CD4-positive, alpha-beta T cell treated with Interleukin-12 subunit alpha and Interleukin-12 subunit beta, for 1 hour (primary cell): ENCODE data around the gene ETV2.
"Not testable (repeated sequence)": the region's sequence is repeated elsewhere in the genome, so short reads cannot be mapped to it uniquely, and the experiment has no call there.

Experiments
- DNase-seq: peaks from one replicate; pipeline ENCODE4 v3.0.0-alpha.2; 2020

The ETV2 gene

GRCh38 chr19:35661995-35662340, 20.4 kb downstream of the ETV2 start:
- no peak for DNase-seq

- DNase-seq: no peak
Measured at GRCh38 chr19:35663981-35664380, 22.4 kb downstream of the ETV2 start.

DNA sequence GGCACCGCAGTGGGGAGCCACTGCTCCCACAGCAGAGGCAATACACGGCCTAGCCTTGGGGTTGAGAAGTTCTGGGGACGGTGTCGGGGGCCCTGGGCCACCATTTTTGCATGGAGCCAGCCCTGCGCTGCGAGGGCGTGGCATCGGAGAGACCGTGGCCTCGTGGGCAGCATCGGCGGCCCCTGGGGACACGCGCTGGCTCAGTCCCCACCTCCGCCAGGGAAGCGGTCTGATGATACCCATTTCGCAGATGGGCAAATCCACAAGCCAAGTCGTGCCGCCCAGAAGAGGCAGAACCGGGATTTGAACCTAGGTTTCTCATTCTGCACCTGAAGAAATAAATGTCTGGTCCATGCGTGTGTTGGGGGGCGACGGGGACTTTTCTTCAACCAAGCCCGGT, 23.6 kb downstream of the ETV2 start:
- DNase-seq: no peak

DNA sequence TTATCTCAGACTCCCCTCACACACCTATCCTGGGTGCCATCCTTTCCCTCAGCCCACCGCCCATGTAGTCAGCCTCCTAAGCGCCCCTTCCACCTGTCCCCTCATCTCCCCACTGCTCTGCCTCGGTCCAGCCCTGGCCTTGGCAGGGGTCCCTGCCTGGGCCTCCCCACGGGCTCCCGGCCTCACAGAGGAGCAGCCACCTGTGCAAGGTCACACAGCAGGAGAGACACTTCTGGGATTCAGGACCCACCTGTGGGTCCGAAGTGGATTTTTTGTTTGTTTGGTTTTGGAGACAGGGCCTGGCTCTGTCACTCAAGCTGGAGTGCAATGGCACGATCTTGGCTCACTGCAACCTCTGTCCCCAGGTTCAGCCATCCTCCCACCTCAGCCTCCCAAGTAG, 24.1 kb downstream of the ETV2 start:
- no peak for DNase-seq

GRCh38 chr19:35666251-35666913, 24.8 kb downstream of the ETV2 start, which contains the start of gene UPK1A:
UPK1A (plus strand) TSS chr19:35666517; CDS start chr19:35666813, 296 bp downstream.
- no peak for DNase-seq

GRCh38 chr19:35669566-35669965, 28.0 kb downstream of the ETV2 start:
- DNase-seq: no peak

- DNase-seq: no peak
Measured at GRCh38 chr19:35669974-35670373, 28.4 kb downstream of the ETV2 start.

- no peak for DNase-seq
Measured at GRCh38 chr19:35670686-35671085, 29.1 kb downstream of the ETV2 start.

DNA sequence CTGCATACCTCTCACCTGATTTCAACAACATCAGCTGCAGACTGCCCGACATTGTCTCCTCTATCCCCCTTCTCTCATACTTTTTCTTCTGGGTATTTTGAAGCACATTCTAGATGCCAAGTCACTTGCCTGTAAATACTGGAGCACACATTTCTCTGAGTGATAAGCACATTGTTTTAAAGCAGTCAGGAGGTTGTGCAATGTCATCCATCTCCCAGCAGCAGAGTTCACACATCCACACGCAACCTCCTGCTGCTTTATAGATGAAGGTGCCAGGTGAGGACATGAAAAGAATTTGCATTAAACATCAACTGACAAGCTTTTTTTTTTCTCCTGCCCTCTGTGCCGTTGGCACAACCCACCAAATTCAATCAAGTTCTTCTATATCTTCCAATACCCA, 30.3 kb downstream of the ETV2 start:
- no peak for DNase-seq

GRCh38 chr19:35673121-35673804, 31.7 kb downstream of the ETV2 start:
- DNase-seq: peak; percentile 49

DNA sequence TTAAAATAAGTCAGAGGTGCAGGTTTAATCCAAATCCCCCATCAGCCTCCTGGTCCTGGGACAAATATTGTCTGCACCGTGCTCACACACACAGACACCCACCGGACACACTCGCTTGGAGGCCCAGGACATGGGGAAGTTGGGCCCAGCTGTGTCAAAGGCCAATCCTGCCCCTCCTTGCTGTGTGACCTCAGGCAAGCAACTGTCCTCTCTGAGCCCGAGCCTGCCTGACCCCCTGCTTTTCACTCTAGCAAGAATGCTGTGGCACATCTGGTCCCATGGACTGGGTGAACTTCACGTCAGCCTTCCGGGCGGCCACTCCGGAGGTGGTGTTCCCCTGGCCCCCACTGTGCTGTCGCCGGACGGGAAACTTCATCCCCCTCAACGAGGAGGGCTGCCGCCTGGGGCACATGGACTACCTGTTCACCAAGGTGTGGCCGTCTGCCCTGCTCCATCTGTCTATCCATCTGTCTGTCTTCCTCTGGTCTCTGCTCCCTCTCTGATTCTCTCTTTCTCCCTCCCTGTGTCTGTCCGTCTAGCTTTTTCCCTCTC, 34.1 kb downstream of the ETV2 start:
- no peak for DNase-seq

DNA sequence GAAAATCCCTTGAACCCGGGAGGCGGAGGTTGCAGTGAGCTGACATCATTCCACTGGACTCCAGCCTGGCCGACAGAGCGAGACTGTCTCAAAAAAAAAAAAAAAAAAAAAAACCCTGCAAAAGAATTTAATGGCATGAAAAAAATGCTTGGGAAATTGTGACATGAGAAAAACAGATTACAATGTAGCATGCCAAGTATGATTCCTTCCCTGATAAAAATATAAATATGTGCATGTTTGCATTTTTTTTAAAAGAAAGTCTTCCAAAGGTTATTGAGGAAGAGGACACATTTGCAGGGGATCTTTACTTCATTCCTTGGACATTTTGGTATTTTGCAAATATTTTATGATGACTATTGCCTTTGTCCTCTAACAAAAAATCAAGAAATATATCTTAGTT, 48.3 kb downstream of the ETV2 start:
- DNase-seq: no peak

DNA sequence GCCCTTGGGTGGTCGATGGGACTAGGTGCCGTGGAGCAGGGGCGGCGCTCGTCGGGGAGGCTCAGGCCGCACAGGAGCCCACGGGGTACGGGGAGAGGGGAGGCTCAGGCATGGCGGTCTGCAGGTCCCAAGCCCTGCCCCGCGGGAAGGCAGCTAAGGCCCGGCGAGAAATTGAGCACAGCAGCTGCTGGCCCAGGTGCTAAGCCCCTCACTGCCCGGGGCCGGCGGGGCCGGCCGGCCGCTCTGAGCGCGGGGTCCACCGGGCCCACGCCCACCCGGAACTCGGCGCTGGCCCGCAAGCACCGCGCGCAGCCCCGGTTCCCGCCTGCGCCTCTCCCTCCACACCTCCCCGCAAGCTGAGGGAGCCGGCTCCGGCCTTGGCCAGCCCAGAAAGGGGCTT, 49.6 kb downstream of the ETV2 start:
- not testable (repeated sequence) for DNase-seq

DNA sequence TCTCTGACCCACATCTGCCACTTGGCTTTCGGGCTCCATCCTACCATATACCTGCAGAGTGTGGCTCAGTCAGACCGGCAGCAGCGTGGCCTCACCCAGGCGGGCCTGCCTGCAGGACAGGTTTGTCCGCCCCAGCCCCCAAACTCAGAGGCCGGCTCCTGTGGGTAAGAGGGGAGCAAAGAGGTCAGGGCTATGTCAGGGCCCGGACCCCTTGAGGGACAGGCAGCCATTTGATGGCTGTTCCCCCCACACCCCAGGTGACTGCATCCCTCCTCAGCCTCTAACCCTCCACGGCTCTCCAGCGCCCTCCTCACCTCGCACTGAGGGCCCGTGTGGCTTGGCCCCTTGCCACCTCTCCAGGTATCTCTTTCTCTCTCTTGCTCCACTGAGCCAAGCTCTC, 50.5 kb downstream of the ETV2 start:
- DNase-seq: no peak

DNA sequence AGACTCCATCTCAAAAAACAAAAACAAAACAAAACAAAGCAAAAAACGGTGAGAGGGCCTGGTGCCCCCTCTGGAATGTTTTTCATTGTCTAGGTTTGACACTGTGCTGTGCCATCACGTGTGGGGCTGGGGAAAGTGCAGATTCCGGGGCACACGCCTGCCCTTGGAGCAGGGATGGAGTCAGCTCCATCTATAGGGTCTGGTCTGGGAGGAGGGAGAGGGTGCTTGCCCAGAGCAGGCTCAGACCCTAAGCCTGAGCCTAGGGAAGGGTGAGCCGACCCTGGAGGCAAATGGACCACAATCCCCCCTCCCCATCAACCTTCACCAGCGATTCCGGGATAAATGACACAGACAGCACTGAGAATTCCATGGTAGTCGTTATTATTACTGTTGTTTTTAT, 51.9 kb downstream of the ETV2 start:
- DNase-seq: no peak

- peak; percentile 93 for DNase-seq
Measured at GRCh38 chr19:35693835-35694599, 52.5 kb downstream of the ETV2 start.
